ENCODE measurements around the gene ERAS.

GRCh38 chrX:48852857-48853256, 26.5 kb downstream of the ERAS start:
- TF ChIP-seq CTCF (IDR thresholded peaks at IDR 0.05) (no peak), POLR2A (IDR thresholded peaks at IDR 0.05) (no peak)
